GM19452 (cell line): ENCODE results near the gene TAS2R39.
"Not testable (repeated sequence)": the region's sequence is repeated elsewhere in the genome, so short reads cannot be mapped to it uniquely, and the experiment has no call there.

ENCODE experiments used
- ATAC-seq: cut with Tn5 transposase; IDR thresholded peaks from one replicate; pipeline ENCODE4 v1.9.1; 2021; ENCODE audit not compliant: unreplicated experiment

TAS2R39 gene

DNA sequence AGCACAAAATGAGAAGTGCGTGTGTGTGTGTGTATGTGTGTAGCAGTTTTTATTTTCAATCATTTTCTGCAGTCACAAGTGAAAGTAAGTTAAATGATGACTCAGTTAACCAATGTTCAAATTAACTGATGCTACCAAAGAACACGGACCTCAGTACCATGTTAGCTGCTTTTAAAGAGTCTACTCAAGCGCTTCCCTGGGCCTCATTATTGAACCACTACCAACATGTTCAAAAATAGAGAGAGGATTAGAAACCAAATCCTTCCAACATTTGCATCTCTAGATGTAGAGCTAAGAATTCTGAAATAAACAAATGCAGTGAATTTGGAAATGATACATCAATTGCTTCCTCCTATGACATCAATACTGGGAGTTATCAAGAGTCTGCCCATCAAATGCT lies at the start of gene TAS2R39:
TAS2R39 (plus strand) TSS at position 396 of the 400 bp plus-strand sequence; CDS start at position 396, 0 bp downstream.
- ATAC-seq: no peak

DNA sequence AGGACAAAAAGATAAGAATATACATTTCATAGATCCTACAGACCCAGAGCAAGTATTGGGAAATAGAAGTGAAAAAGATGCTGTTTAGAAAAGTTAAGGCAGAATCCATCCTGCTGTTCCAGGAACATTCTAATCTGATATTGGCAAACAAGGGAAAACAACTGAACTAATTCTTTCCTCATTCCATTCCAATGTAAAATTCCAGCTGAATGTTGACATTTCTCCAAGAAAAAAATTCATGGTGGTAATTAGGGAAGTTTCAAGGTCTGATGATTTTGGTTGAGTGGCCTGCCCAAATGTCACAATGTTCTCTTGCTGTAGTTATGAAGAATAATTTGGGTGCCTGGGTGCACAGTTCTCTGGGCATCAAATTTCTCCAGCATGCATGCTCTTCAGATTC lies 36.1 kb upstream of the TAS2R39 start:
- no peak for ATAC-seq

DNA sequence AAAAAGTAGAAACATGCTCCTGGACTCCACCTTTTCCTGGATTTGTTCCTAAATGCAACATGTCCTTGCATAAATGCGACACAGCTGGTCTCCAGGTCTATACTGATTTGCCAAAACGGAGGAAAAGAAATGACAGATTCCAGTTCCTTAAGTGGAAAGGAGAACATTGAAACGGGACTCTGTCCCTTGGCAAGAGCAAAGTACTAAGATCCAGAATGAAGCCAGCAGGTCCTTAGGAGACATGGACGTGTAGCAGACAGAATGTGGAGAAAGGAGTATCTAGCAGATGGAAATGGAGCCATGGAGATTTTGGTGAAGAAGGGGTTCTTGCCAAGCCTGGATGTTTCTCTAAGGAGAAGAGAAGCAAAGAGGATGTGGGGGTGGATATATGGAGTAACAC lies 35.2 kb upstream of the TAS2R39 start:
- no peak for ATAC-seq

- no peak for ATAC-seq
Observed at GRCh38 chr7:143148651-143149050, 34.6 kb upstream of the TAS2R39 start.

GRCh38 chr7:143150696-143151095 lies 32.5 kb upstream of the TAS2R39 start:
- not testable (repeated sequence) for ATAC-seq

- not testable (repeated sequence) for ATAC-seq
Observed at GRCh38 chr7:143158617-143159016, 24.6 kb upstream of the TAS2R39 start.

- no peak for ATAC-seq
Observed at GRCh38 chr7:143171697-143172096, 11.5 kb upstream of the TAS2R39 start.

- no peak for ATAC-seq
Observed at GRCh38 chr7:143172354-143172753, 10.9 kb upstream of the TAS2R39 start.

- ATAC-seq: no peak
Observed at GRCh38 chr7:143176128-143176527, 7.1 kb upstream of the TAS2R39 start.

GRCh38 chr7:143177374-143178119 lies 5.7 kb upstream of the TAS2R39 start:
- ATAC-seq: no peak

DNA sequence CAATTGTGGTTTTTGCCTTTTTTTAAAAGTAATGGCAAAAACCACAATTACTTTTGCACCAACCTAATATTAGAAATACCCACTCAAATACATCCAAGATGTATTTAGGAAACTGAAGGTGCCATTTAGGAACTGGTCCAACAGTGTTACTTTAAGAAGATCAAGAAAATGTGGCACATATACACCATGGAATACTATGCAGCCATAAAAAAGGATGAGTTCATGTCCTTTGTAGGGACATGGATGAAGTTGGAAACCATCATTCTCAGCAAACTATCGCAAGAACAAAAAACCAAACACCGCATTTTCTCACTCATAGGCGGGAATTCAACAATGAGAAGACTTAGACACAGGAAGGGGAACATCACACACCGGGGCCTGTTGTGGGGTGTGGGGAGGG lies 2.4 kb upstream of the TAS2R39 start:
- not testable (repeated sequence) for ATAC-seq

GRCh38 chr7:143181349-143181748 lies 1.9 kb upstream of the TAS2R39 start:
- no peak for ATAC-seq

DNA sequence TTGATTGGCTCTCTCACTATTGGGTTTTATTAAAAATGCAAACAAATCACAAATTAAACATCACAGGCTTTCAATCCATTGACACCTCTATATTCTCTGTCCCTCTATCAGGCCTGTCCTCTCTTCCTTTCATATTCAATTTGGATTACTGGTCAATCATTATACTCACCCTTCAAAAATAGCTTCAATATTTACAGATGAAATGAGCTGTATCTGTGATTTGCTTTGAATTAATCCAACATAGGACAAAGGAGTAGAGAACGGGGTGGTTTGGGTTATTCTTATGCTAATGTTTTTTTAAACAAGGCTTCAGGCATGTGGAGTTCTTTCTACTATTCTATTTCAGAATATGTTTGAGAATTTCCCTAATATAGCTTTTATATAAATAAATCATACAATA lies 2.3 kb downstream of the TAS2R39 start:
- no peak for ATAC-seq

DNA sequence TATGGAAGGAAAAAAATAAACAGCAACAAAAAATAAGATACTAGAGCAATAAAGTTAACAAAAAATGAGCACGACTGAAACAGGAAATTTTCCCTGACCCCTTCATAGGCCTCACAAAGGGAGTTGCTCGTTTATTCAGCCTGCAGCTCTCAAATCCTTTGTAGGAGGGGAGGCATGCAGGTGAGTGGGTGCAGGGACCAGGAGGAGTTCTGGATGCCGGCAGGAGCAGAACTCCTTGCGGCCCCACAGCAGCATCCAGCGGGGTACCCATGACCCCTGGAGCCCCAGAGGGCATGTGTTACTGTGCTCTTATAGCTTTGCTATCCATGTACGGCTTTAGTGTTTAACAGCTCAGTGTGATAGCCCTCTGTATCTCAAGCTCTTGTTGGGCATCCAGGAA lies 5.8 kb downstream of the TAS2R39 start:
- ATAC-seq: no peak

DNA sequence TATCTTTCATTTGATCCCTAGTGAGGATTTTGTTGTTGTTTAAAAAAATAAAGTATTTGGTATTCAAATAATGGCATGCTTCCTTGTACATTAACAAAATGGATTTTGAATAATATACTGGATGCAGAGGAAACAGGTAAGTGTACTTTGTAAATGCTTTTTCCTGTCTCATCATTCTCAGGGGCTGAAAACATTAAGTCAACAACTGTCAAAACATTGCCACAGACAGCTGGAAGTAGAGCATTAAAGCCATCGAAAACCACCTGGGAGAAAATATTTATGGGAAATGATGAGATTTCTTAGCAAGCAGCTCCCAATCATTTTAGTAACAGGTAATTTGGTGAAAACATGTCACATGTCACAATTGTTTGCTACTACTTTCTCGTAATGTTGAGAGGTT lies 10.7 kb downstream of the TAS2R39 start:
- ATAC-seq: no peak

DNA sequence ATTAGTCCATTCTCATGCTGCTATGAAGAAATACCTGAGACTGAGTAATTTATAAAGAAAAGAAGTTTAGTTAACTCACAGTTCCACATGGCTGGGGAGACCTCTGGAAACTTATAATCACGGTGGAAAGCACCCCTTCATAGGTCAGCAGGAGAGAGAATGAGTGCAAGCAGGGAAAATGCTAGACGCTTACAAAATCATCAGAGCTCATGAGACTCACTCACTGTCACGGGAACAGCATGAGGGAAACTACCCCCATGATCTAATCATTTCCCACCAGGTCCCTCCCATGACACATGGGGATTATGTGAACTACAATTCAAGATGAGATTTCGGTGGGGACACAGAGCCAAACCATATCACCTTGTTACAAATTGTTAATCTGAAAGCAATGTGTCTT lies 15.8 kb downstream of the TAS2R39 start:
- ATAC-seq: peak; percentile 60

DNA sequence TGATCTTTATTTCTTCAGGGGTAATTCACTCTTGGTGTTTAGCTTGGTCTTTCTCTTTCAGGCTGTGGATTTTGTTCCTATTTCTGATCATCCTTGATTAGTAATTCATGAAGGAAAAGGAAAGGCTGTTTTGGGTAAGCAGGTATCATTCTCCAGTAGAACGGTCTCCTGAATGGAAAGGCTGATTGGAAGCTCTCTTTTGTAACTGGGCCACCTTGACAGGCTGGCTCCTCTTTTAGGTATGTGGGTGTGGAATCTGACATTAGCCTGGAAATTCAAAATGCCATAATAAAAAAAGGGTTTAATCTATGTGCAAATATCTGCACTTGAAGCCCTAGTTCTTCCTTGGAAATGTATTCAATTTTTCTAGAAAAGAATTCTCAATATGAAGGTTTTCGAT lies 18.9 kb downstream of the TAS2R39 start:
- ATAC-seq: no peak

DNA sequence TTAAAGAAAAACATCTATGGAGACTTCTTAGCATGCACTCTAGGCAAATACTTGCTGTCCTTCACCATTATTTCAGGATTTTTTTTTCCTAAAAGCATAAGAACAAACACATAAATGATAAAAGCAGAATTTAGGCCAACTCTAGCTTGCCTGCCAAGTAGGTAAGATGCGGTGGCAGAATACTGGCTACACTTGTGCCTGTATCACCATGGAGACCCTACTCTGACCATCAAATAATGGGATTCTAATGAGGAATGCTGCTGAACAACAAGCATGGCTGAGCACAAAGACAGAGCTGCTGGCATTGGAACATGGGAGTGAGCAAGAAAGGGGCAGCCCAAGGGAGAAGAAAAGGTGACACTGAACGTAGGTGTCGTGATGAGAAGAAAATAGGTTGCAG lies 20.2 kb downstream of the TAS2R39 start:
- no peak for ATAC-seq

- peak; percentile 89 for ATAC-seq
Observed at GRCh38 chr7:143205560-143206293, 22.5 kb downstream of the TAS2R39 start.

GRCh38 chr7:143210541-143210940 lies 27.3 kb downstream of the TAS2R39 start:
- no peak for ATAC-seq

DNA sequence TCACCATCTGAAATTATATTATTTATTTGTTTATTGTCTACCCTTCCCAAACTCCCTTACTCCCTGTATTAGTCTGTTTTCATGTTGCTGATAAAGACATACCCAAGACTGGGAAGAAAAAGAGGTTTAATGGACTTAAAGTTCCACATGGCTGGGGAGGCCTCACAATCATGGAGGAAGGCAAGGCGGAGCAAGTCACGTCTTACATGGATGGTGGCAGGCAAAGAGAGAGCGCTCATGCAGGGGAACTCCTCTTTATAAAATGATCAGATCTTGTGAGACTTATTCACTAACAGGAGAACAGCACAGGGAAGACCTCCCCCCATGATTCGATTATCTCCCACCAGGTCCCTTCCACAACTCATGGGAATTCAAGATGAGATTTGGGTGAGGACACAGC lies 30.3 kb downstream of the TAS2R39 start:
- not testable (repeated sequence) for ATAC-seq
